GM23338 (cell line): ENCODE results near the gene PAX5. TPM values are rescaled to one million over a fixed set of nuclear protein-coding genes. Genes with fewer than 3 reads are reported as not detected.

Experiments
- ATAC-seq: fragments of 200-7000 bp; cut with Tn5 transposase; 3 replicates; pipeline ENCODE4 v1.9.1; 2020
- DNase-seq: peaks from one replicate; pipeline ENCODE4 v3.0.0-alpha.2; 2015; ENCODE audit warnings: low spot score
- H2AFZ ChIP-seq: fragments of 200-600 bp; sonication (generic); 2 replicates; pipeline ENCODE4 v1.8.0; 2016; ENCODE audit warnings: antibody characterized with exemption, mild to moderate bottlenecking, moderate library complexity
- H3F3A ChIP-seq: fragments of 200-600 bp; sonication (generic); replicated peaks from 2 replicates; pipeline ENCODE4 v1.8.0; 2017; ENCODE audit warnings: antibody characterized with exemption, mixed run types, low read depth
- H3K27ac ChIP-seq: fragments of 200-600 bp; sonication (generic); 2 replicates; pipeline ENCODE4 v1.6.1; 2016; ENCODE audit warnings: low read depth
- H3K27me3 ChIP-seq: fragments of 200-600 bp; sonication (generic); 2 replicates; pipeline ENCODE4 v1.8.0; 2016; ENCODE audit warnings: mild to moderate bottlenecking, mixed run types, moderate library complexity; ENCODE audit not compliant: insufficient read depth
- H3K36me3 ChIP-seq: fragments of 200-600 bp; sonication (generic); 2 replicates; pipeline ENCODE4 v1.8.0; 2016; ENCODE audit warnings: mild to moderate bottlenecking; ENCODE audit not compliant: insufficient read depth
- H3K4me1 ChIP-seq: fragments of 200-600 bp; sonication (generic); 2 replicates; pipeline ENCODE4 v1.8.0; 2016; ENCODE audit warnings: mild to moderate bottlenecking, moderate library complexity; ENCODE audit not compliant: insufficient read depth
- H3K4me2 ChIP-seq: fragments of 200-600 bp; sonication (generic); 2 replicates; pipeline ENCODE4 v1.7.1; 2017; ENCODE audit warnings: mixed run types
- H3K4me3 ChIP-seq: fragments of 200-600 bp; sonication (generic); 2 replicates; pipeline ENCODE4 v1.6.1; 2016; ENCODE audit warnings: mixed run types
- H3K79me2 ChIP-seq: fragments of 200-600 bp; sonication (generic); replicated peaks from 2 replicates; pipeline ENCODE4 v1.8.0; 2017; ENCODE audit warnings: mild to moderate bottlenecking; ENCODE audit not compliant: insufficient read depth
- H3K9me2 ChIP-seq: fragments of 200-600 bp; sonication (generic); 2 replicates; pipeline ENCODE4 v1.8.0; 2017; ENCODE audit not compliant: insufficient read depth
- H4K20me1 ChIP-seq: fragments of 200-600 bp; sonication (generic); replicated peaks from 2 replicates; pipeline ENCODE4 v1.8.0; 2017; ENCODE audit warnings: mild to moderate bottlenecking; ENCODE audit not compliant: insufficient read depth
- H3K27ac Mint-ChIP-seq: 2 replicates; pipeline ENCODE4 v1.8.0; 2020; ENCODE audit warnings: inconsistent platforms, mild to moderate bottlenecking, moderate library complexity, mixed read lengths
- H3K27me3 Mint-ChIP-seq: 3 replicates; pipeline ENCODE4 v1.8.0; 2022; ENCODE audit warnings: low read depth, mild to moderate bottlenecking, moderate library complexity, mixed read lengths, inconsistent platforms; ENCODE audit not compliant: insufficient read depth, poor library complexity
- H3K36me3 Mint-ChIP-seq: 3 replicates; pipeline ENCODE4 v1.8.0; 2021; ENCODE audit warnings: low read depth, mild to moderate bottlenecking, inconsistent platforms, moderate library complexity, mixed read lengths
- H3K4me1 Mint-ChIP-seq: 3 replicates; pipeline ENCODE4 v1.8.0; 2020; ENCODE audit warnings: mild to moderate bottlenecking, inconsistent platforms, mixed read lengths
- H3K4me3 Mint-ChIP-seq: 3 replicates; pipeline ENCODE4 v1.8.0; 2021; ENCODE audit warnings: moderate library complexity, mild to moderate bottlenecking, inconsistent platforms, mixed read lengths
- H3K9me3 Mint-ChIP-seq: 3 replicates; pipeline ENCODE4 v1.8.0; 2020; ENCODE audit warnings: moderate library complexity, mild to moderate bottlenecking, inconsistent platforms, mixed read lengths
- CREB1 ChIP-seq: fragments of 250-450 bp; sonication (Bioruptor Pico); IDR thresholded peaks from 2 replicates; pipeline ENCODE4 v1.5.0; 2020; ENCODE audit warnings: low read depth, mild to moderate bottlenecking, moderate library complexity
- CTCF ChIP-seq, 2 experiments: fragments of 200-600 bp in 1 of 2; sonication (generic) in 1 of 2; conservative IDR thresholded peaks; 2 replicates each; pipeline versions ENCODE4 v1.5.1 to v1.6.1; 2016 to 2017; ENCODE audit warnings: antibody characterized with exemption in 2 of 2, low read depth in 2 of 2, mild to moderate bottlenecking in 2 of 2, moderate library complexity in 1 of 2
- ETS1 ChIP-seq: IDR thresholded peaks from 2 replicates; pipeline ENCODE4 v1.6.1; 2016; ENCODE audit warnings: antibody characterized with exemption
- EZH2phosphoT487 ChIP-seq: fragments of 200-600 bp; sonication (generic); IDR thresholded peaks from one replicate; pipeline ENCODE4 v1.8.1; 2018; ENCODE audit warnings: antibody characterized with exemption; ENCODE audit not compliant: unreplicated experiment
- JUNB ChIP-seq: IDR thresholded peaks from one replicate; pipeline ENCODE4 v1.6.1; 2016; ENCODE audit warnings: antibody characterized with exemption; ENCODE audit not compliant: unreplicated experiment
- NANOG ChIP-seq: IDR thresholded peaks from 2 replicates; pipeline ENCODE4 v1.6.1; 2016; ENCODE audit warnings: antibody characterized with exemption, borderline replicate concordance
- REST ChIP-seq: IDR thresholded peaks from one replicate; pipeline ENCODE4 v1.6.1; 2018; ENCODE audit warnings: antibody characterized with exemption; ENCODE audit not compliant: unreplicated experiment
- STAT1 ChIP-seq: IDR thresholded peaks from one replicate; pipeline ENCODE4 v1.6.1; 2016; ENCODE audit warnings: antibody characterized with exemption; ENCODE audit not compliant: unreplicated experiment
- ZNF114 ChIP-seq: fragments of 250-450 bp; sonication (Bioruptor Pico); IDR thresholded peaks from 2 replicates; pipeline ENCODE4 v1.5.0; 2020; ENCODE audit warnings: mild to moderate bottlenecking, moderate library complexity
- ZNF331 ChIP-seq: fragments of 250-450 bp; sonication (Bioruptor Pico); IDR thresholded peaks from 2 replicates; pipeline ENCODE4 v1.5.0; 2020; ENCODE audit warnings: low read depth, mild to moderate bottlenecking, moderate library complexity
- ZNF462 ChIP-seq: fragments of 250-450 bp; sonication (Bioruptor Pico); IDR thresholded peaks from 2 replicates; pipeline ENCODE4 v1.5.0; 2020; ENCODE audit warnings: mild to moderate bottlenecking, moderate library complexity
- polyA plus RNA-seq: library from polyadenylated mRNA; unstranded; fragments of >200 nt; fragmentation: Nextera tagmentation; extraction: Ambion mirVana; gene quantifications from 2 replicates; pipeline ENCODE4 v1.2.1, GENCODE V29; 2016
- total RNA-seq: library from RNA; depleted of rRNA; stranded (reverse); fragments of >200 nt; shearing (Covaris generic); gene quantifications from 2 replicates; pipeline ENCODE4 v1.2.3, GENCODE V29; 2014

The PAX5 gene
- total and polyA plus RNA-seq, 2 experiments from 2014 or later, result 0.17 to 0.60 TPM

DNA sequence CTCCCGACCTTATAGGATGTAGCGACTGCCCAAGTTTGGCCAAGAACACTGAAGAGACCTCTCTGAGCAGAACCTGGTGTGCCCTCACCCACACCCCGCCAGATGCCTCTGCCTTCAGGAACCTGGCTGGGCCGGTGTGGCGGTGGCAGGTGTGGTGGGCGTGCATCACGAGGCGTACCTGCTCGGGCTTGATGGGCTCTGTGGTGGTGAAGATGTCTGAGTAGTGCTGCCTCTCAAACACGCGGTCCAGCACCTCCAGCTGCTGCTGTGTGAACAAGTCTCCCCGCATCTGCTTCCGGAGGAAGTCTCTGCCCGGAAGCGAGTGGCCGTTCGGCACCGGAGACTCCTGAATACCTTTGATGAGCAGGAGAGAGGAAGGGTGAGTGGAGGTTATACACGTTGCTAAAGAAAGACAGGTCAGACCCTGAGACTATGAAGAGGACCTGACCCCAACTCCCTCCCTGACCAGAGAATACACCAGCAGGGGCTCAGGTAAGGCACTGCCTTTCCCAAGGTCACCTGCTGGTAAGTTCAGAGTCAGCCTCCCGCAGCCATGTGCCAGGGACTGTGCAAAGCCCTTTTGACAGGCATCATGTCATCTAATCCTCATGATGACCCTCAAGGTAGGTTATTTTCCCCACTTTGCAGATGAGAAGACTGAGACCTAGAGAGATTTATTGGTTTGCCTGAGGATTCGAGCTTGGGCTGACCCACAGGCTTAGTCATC lies 67.5 kb downstream of the PAX5 start:
- H3K4me3 ChIP-seq, result no peak overlapping the region
- Mint-ChIP-seq H3K36me3 (no peaks in the 10 kb centered on the region), H3K4me3 (no peak overlapping the region), H3K4me1 (peaks cover 5% of the 10 kb centered on the region), H3K27ac (no peak overlapping the region), H3K27me3 (peaks cover 26% of the 10 kb centered on the region), H3K9me3 (no peaks in the 10 kb centered on the region)
- no peaks in the 10 kb centered on the region for H3K4me1 ChIP-seq
- no peak overlapping the region for H3K27ac ChIP-seq
- no peak overlapping the region for H3K4me2 ChIP-seq
- DNase-seq (no peak), ATAC-seq (no peak)
- TF ChIP-seq JUNB (no peak), ZNF462 (CRISPR knock-in tag) (no peak), ETS1 (no peak), ZNF114 (CRISPR knock-in tag) (no peak), CTCF (conservative IDR thresholded peaks at IDR 0.05; ENCODE audit: low read depth in 2 of 2) (no peak), EZH2phosphoT487 (no peak), STAT1 (no peak), ZNF331 (CRISPR knock-in tag) (no peak), CREB1 (no peak), NANOG (no peak), REST (no peak)
- no peaks in the 10 kb centered on the region for H3K9me2 ChIP-seq
- no peaks in the 10 kb centered on the region for H3K79me2 ChIP-seq
- no peaks in the 10 kb centered on the region for H3K27me3 ChIP-seq
- no peaks in the 10 kb centered on the region for H3F3A ChIP-seq
- no peaks in the 10 kb centered on the region for H3K36me3 ChIP-seq
- no peaks in the 10 kb centered on the region for H4K20me1 ChIP-seq
- H2AFZ ChIP-seq, result no peak overlapping the region
